GM12892 (cell line): Measurements from ENCODE around the gene TBC1D3B.

Experiments
- POLR2A ChIP-seq: IDR thresholded peaks from 2 replicates; pipeline ENCODE4 v1.6.1; 2011; ENCODE audit warnings: low read depth, low read length, control low read depth
- POLR2AphosphoS5 ChIP-seq: IDR thresholded peaks from 2 replicates; pipeline ENCODE4 v1.6.1; 2011; ENCODE audit warnings: low read depth, low read length, control low read depth
- TAF1 ChIP-seq: IDR thresholded peaks from 2 replicates; pipeline ENCODE4 v1.6.1; 2011; ENCODE audit warnings: low read depth, mild to moderate bottlenecking, control low read depth, low read length, borderline replicate concordance

DNA sequence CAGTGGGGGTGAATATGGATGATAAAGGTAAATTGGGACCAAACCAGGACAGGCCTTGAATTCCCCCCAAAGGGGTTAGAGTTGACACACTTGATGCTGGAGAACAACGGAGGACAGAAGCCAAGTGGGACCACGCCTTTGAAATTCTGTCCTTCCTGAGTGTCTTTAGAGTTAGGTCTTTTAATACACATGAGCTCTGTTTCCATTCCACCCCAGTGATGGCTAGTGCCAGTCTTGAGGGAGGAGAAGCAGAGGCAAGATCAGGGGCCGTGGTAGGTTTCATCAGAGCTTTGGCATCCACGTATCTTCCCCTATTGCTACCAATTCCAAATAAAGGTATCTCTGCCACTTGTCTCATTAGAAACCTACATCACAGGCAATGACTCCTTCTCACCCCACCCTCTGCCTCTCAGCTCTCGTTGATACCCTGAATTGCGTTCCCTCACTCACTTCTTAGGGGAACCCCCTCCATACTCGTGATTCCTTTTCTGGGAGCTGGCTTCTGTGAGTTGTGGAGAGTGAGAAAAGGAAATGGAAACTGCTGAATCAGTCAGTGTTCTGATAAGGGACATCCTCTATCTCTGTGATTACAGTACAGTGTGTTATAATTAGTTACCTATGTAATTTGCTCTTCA lies 22.5 kb upstream of the TBC1D3B start:
- TF ChIP-seq POLR2A (no peak), POLR2AphosphoS5 (no peak), TAF1 (no peak)
